GM19023 (cell line): ENCODE results near the gene TENT4B.
"Not testable (repeated sequence)": the region's sequence is repeated elsewhere in the genome, so short reads cannot be mapped to it uniquely, and the experiment has no call there.

ENCODE experiments used
- ATAC-seq: cut with Tn5 transposase; IDR thresholded peaks from one replicate; pipeline ENCODE4 v1.9.1; 2021; ENCODE audit warnings: mild to moderate bottlenecking, moderate library complexity; ENCODE audit not compliant: unreplicated experiment

Gene TENT4B

GRCh38 chr16:50153596-50154419 lies 702 bp downstream of the TENT4B start:
- ATAC-seq, result peak; percentile 9

DNA sequence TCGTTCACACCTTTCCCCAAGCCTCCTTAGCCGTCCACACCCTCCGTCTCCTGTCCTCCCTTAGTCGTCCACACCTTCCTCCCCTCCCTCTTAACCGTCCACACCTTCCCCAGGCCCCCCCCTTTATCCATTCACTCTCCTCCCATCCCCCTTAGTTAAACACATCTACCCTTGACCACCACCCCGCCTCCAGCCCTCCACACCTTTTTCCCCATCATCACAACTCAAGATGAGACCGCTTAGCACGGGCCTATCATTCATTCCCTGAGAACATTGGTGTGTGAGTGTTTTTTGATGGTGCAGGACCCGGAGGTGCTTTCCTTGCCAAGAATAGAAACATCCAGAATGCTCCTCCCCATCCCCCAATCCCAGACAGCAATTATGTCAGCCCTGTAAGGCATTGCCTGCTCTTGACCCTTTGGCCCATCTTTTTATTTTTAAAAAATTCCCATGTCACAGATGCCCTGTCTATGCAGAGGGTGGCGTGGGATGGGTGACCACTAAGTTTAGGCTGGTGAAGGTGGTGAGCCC lies 1.4 kb downstream of the TENT4B start:
- ATAC-seq, result no peak

DNA sequence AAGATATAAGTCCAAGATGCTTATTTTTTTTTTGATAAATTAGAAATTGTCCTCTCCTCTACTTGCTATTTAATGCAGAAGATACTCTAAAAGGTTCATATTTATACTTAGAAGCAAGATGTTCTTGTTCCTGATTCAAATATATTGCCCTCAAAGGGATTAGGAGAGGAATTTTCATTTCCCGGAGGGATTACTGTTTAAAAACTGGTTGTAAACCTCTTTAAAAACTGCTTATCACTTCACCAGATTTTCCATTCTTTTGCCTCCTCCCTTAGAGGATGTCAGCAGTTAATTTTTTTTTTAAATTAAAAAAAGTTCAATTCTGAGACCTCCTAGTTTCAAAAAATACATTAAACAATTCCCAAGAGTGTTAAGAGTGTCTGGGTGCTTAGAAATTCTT lies 2.8 kb downstream of the TENT4B start:
- no peak for ATAC-seq

GRCh38 chr16:50156590-50156989 lies 3.5 kb downstream of the TENT4B start:
- no peak for ATAC-seq

GRCh38 chr16:50160495-50161164 lies 7.5 kb downstream of the TENT4B start:
- no peak for ATAC-seq

- ATAC-seq, result no peak
Observed at GRCh38 chr16:50161950-50162349, 8.8 kb downstream of the TENT4B start.

GRCh38 chr16:50165473-50165872 lies 12.4 kb downstream of the TENT4B start:
- ATAC-seq, result no peak

- no peak for ATAC-seq
Observed at GRCh38 chr16:50166511-50167500, 13.7 kb downstream of the TENT4B start.

- no peak for ATAC-seq
Observed at GRCh38 chr16:50167556-50167955, 14.4 kb downstream of the TENT4B start.

GRCh38 chr16:50169555-50170096 lies 16.5 kb downstream of the TENT4B start:
- no peak for ATAC-seq

DNA sequence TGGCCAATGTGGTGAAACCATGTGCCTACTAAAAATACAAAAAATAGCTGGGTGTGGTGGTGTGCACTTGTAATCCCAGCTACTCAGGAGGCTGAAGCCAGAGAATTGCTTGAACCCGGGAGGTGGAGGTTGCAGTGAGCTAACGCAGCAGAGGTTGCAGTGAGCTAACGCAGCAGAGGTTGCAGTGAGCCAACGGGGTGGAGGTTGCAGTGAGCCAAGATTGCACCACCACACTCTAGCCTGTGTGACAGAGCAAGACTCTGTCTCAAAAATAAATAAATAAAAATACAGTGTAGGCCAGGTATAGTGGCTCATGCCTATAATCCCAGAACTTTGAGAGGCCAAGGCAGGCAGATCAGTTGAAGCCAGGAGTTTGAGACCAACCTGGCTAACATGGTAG lies 18.7 kb downstream of the TENT4B start:
- not testable (repeated sequence) for ATAC-seq

DNA sequence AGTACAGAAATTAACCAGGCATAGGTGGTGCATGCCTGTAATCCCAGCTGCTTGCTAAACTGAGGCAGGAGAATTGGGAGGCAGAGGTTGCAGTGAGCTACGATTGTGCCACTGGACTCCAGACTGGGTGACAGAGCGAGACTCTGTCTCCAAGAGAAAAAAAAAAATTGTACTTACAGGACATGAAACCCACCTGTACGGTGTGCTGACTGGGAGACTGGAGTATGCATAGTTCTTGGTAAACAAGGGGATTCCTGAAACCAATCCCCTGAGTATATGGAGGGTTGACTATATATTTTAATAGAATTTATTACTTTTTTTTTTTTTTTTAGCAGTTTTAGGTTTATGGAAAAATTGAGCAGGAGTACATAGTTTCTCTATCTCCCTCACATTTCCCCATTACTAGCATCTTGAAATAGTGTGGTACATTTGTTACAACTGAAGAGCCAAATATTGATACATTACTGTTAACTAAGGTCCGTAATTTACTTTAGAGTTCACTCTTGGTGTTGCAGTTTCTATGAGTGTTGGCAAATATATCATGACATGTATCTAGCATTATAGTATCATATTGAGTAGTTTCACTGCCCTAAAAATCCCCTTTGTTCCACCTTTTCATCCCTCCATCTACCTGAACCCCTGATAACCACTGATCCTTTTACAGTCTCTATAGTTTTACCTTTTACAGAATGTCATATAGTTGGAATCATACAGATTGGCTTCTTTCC lies 19.3 kb downstream of the TENT4B start:
- no peak for ATAC-seq

DNA sequence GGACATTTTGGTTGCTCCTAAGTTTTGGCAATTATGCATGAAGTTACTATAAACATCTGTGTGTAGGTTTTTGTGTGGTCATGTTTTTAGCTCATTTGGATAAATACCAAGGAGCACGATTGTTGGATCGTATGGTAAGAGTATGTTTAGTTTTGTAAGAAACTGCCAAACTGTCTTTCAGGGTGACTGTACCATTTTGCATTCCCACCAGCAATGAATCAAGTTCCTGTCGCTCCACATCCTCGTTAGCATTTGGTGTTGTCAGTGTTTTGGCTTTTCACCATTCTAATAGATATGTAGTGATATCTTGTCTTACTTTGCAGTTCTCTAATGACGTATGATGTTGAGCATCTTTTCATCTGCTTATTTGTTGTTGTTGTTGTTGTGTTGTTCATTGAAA lies 20.2 kb downstream of the TENT4B start:
- ATAC-seq, result no peak

- no peak for ATAC-seq
Observed at GRCh38 chr16:50178491-50178941, 25.4 kb downstream of the TENT4B start.

GRCh38 chr16:50182441-50182840 lies 29.3 kb downstream of the TENT4B start:
- no peak for ATAC-seq

DNA sequence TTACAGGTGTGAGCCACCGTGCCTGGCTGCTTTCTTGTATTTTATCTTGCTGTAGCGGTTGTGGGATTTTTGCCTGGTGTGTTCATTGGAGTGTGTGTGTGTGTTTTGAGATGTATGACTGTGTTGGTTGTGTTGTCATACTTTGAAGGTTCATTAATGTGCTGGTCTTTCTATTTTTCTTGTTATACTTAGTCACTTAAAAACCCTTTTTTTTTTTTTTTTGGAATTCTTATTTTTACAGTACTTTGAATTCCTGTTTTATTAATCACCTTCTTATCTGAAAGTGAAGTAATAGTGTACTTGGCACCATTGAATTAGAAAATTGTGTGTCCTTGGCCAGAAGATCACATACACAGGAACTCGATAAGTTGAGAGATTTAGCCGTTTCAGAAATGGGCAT lies 30.2 kb downstream of the TENT4B start:
- ATAC-seq, result no peak

DNA sequence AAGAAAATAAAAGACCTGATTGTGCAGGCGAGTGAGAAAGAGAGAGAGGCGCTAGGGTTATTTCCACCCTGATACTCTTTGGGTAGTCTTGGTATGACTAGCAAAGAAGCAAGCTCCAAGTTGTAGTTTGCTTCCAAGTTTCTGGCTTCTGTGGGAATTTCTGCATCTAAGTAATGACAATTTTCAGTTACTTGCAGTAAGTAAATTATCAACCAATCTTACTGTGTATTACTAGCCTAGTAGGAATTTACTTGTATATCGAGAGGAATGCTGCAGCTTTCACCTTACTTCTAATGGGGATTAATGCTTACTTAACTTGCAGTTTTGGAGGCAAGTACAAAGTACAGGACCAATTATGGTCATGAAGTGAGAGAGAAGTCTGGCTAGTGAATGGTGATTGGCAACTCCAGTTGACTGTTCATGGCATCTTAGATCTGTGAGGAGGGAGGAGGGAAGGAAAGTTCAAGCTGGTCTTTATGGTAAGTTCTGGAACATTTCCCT lies 31.9 kb downstream of the TENT4B start:
- no peak for ATAC-seq

DNA sequence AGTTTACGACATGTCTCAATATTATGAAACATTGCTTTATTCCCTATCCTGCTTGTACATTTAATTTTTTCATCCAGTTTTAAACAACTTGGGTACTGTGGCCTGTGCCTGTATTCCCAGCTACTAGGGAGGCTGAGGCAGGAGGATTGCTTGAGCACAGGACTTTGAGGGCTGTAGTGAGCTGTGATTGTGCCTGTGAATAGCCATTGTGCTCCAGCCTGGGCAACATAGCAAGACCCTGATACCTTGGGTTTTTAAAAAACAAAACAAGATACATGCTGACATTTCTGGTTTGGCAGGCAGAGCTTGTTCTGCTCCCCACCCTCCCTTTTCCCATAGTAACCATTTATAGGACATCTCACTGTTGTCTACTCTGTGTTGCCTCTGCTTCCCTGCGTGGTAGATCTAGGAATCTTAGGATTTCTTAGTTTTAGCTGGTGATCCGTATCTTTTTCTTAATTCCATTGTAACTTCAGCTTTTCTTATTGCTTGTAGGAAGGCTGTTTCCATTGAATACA lies 35.6 kb downstream of the TENT4B start:
- ATAC-seq, result no peak

- no peak for ATAC-seq
Observed at GRCh38 chr16:50190292-50190691, 37.2 kb downstream of the TENT4B start.
